Right cardiac atrium (tissue), 5 donors: ENCODE data around the gene HIBADH. TPM values are rescaled to one million over a fixed set of nuclear protein-coding genes. Genes with fewer than 3 reads are reported as not detected.
"Not testable (repeated sequence)": the region's sequence is repeated elsewhere in the genome, so short reads cannot be mapped to it uniquely, and the experiment has no call there.

Experiments used
- ATAC-seq, 2 donors: fragments of 200-7000 bp; cut with Tn5 transposase; one replicate each; pipeline versions ENCODE4 v1.8.0 to v1.9.1; 2020; ENCODE audit warnings: moderate library complexity in 2 of 2, mild to moderate bottlenecking in 1 of 2
- DNase-seq, 3 donors: peaks; one replicate each; pipeline ENCODE4 v3.0.0-alpha.2; 2020
- H3K27ac ChIP-seq: one replicate; pipeline ENCODE4 v1.5.1; 2013; ENCODE audit warnings: mild to moderate bottlenecking, low read length, control low read depth, moderate library complexity
- H3K27me3 ChIP-seq: one replicate; pipeline ENCODE4 v1.6.1; 2013; ENCODE audit not compliant: control insufficient read depth, insufficient read depth
- H3K4me1 ChIP-seq: one replicate; pipeline ENCODE4 v1.6.1; 2013; ENCODE audit warnings: low read length; ENCODE audit not compliant: control insufficient read depth, insufficient read depth
- H3K4me3 ChIP-seq: one replicate; pipeline ENCODE4 v1.5.1; 2013; ENCODE audit warnings: low read length, control low read depth
- H3K9me3 ChIP-seq: one replicate; pipeline ENCODE4 v1.6.1; 2013; ENCODE audit warnings: low read length; ENCODE audit not compliant: control insufficient read depth
- WGBS: extraction: QIAGEN DNeasy Blood & Tissue Kit; methylation state at CpG from one replicate; pipeline ENCODE4 v1.1.7; 2013; 5-methylcytosine and 5-hydroxymethylcytosine counted together
- intact Hi-C, 4 donors: fragments of 100-400 bp; cut with DNase I; formaldehyde crosslinking; loops; one replicate each; pipeline versions ENCODE4 v1.11.0 to v1.14.0; 2022 to 2023
- polyA plus RNA-seq: library from polyadenylated mRNA; stranded (reverse); fragments of 200-250 nt; gene quantifications from one replicate; pipeline ENCODE4 v1.2.3, GENCODE V29; 2013
- total RNA-seq, 4 donors: library from RNA; stranded (reverse); fragmentation: NEBNext Ultra II Directional; extraction: Animal tissue kit (Norgen Biotek cat#: 25700); gene quantifications; one replicate each; pipeline ENCODE4 v1.2.1, GENCODE V29; 2021
- donor health status: healthy with polysubstance abuse.
- donor health status: DM: no; HTN: yes; CAD: no.
- donor health status: DM: no; HTN: no; CAD: no.
- donor health status: DM: no; HTN: yes; CAD: no; lungs with severe emphysema.
- donor health status: DM: yes; HTN: yes; CAD: no.

HIBADH gene
- total and polyA plus RNA-seq, 5 donors: 57.7 to 77.1 (median 72.2) TPM

- Histone ChIP-seq H3K27me3 (no peaks in the 10 kb centered on the region), H3K9me3 (no peaks in the 10 kb centered on the region), H3K4me1 (no peaks in the 10 kb centered on the region), H3K4me3 (no peak overlapping the region), H3K27ac (no peak overlapping the region)
- 96% methylated on average over 2 of the region's 2 CpGs for WGBS
- no peak for ATAC-seq
- DNase-seq: no peak
- intact Hi-C loops: no loop called here
These were observed 69.5 kb downstream of the HIBADH start for GRCh38 chr7:27593226-27593625.

- intact Hi-C loops: no loop called here
- Histone ChIP-seq H3K27me3 (no peaks in the 10 kb centered on the region), H3K9me3 (no peaks in the 10 kb centered on the region), H3K4me3 (no peak overlapping the region), H3K27ac (no peak overlapping the region), H3K4me1 (no peaks in the 10 kb centered on the region)
- WGBS: 72% methylated on average over 1 of the region's 1 CpG
- DNase-seq: no peak
- no peak for ATAC-seq
These were observed 72.3 kb downstream of the HIBADH start for GRCh38 chr7:27590416-27590815.

- no peaks in the 10 kb centered on the region for H3K27me3 ChIP-seq
- no peak overlapping the region for H3K27ac ChIP-seq
- ATAC-seq (no peak), DNase-seq (no peak)
- intact Hi-C loops: no loop called here
- no peak overlapping the region for H3K4me3 ChIP-seq
- 95% methylated on average over 3 of the region's 3 CpGs for WGBS
- H3K9me3 ChIP-seq: no peaks in the 10 kb centered on the region
- H3K4me1 ChIP-seq: no peaks in the 10 kb centered on the region
These were observed 75.3 kb downstream of the HIBADH start for GRCh38 chr7:27587429-27587828.

- no peak overlapping the region for H3K27ac ChIP-seq
- peak in 2 of 3 donors; percentile 12 to 33 for DNase-seq
- 87% methylated on average over 8 of the region's 8 CpGs for WGBS
- ATAC-seq: no peak
- H3K4me3 ChIP-seq: no peak overlapping the region
- H3K9me3 ChIP-seq: no peaks in the 10 kb centered on the region
- H3K27me3 ChIP-seq: no peaks in the 10 kb centered on the region
- intact Hi-C loops: no loop called here
- H3K4me1 ChIP-seq: no peaks in the 10 kb centered on the region
These were observed 75.9 kb downstream of the HIBADH start for GRCh38 chr7:27586825-27587224.

GRCh38 chr7:27585781-27586447 is 76.8 kb downstream of the HIBADH start:
- Histone ChIP-seq H3K27ac (no peak overlapping the region), H3K4me3 (no peak overlapping the region), H3K27me3 (no peaks in the 10 kb centered on the region), H3K4me1 (no peaks in the 10 kb centered on the region), H3K9me3 (no peaks in the 10 kb centered on the region)
- intact Hi-C loops: no loop called here
- DNase-seq (no peak), ATAC-seq (no peak)
- WGBS: 81% methylated on average over 2 of the region's 2 CpGs

GRCh38 chr7:27581906-27582305 is 80.8 kb downstream of the HIBADH start:
- WGBS: 94% methylated on average over 1 of the region's 1 CpG
- no peaks in the 10 kb centered on the region for H3K4me1 ChIP-seq
- H3K9me3 ChIP-seq: no peaks in the 10 kb centered on the region
- ATAC-seq (no peak), DNase-seq (no peak)
- no peak overlapping the region for H3K27ac ChIP-seq
- intact Hi-C loops: no loop called here
- no peaks in the 10 kb centered on the region for H3K27me3 ChIP-seq
- H3K4me3 ChIP-seq: no peak overlapping the region

GRCh38 chr7:27581119-27581518 is 81.6 kb downstream of the HIBADH start:
- H3K27ac ChIP-seq: no peak overlapping the region
- no peaks in the 10 kb centered on the region for H3K9me3 ChIP-seq
- ATAC-seq (no peak), DNase-seq (no peak)
- no peaks in the 10 kb centered on the region for H3K4me1 ChIP-seq
- H3K27me3 ChIP-seq: no peaks in the 10 kb centered on the region
- H3K4me3 ChIP-seq: no peak overlapping the region
- WGBS: 76% methylated on average over 2 of the region's 2 CpGs
- intact Hi-C loops: no loop called here

- Histone ChIP-seq H3K9me3 (no peaks in the 10 kb centered on the region), H3K27me3 (no peaks in the 10 kb centered on the region), H3K4me3 (no peak overlapping the region), H3K27ac (no peak overlapping the region), H3K4me1 (no peaks in the 10 kb centered on the region)
- intact Hi-C loops: loop anchor here in 3 of 4 donors (5.0 to 10.0 kb wide), 2 partner anchors 365 to 382 kb away; no protein-coding TSS in a partner anchor
- no peak for ATAC-seq
- WGBS: 78% methylated on average over 3 of the region's 3 CpGs
- no peak for DNase-seq
These were observed 83.1 kb downstream of the HIBADH start for GRCh38 chr7:27579565-27579964.

- not testable (repeated sequence) for H3K9me3 ChIP-seq, DNase-seq, H3K4me1 ChIP-seq, H3K27ac ChIP-seq, H3K27me3 ChIP-seq, ATAC-seq, H3K4me3 ChIP-seq
- 92% methylated on average over 7 of the region's 7 CpGs for WGBS
- intact Hi-C loops: loop anchor here in 3 of 4 donors (5.0 to 10.0 kb wide), 2 partner anchors 363 to 381 kb away; no protein-coding TSS in a partner anchor
These were observed 84.5 kb downstream of the HIBADH start for GRCh38 chr7:27578169-27578568.

- intact Hi-C loops: loop anchor here in 3 of 4 donors (5.0 to 10.0 kb wide), 2 partner anchors 362 to 379 kb away; no protein-coding TSS in a partner anchor
- 93% methylated on average over 3 of the region's 3 CpGs for WGBS
- Histone ChIP-seq H3K27ac (no peak overlapping the region), H3K9me3 (no peaks in the 10 kb centered on the region), H3K4me3 (no peak overlapping the region), H3K27me3 (no peaks in the 10 kb centered on the region), H3K4me1 (no peaks in the 10 kb centered on the region)
- no peak for DNase-seq
- peak in 1 of 2 donors; percentile 57 for ATAC-seq
These were observed 86.2 kb downstream of the HIBADH start for GRCh38 chr7:27576360-27576944.

- 56% methylated on average over 3 of the region's 3 CpGs for WGBS
- Histone ChIP-seq H3K4me3 (no peak overlapping the region), H3K27ac (no peak overlapping the region), H3K4me1 (no peaks in the 10 kb centered on the region), H3K27me3 (no peaks in the 10 kb centered on the region), H3K9me3 (no peaks in the 10 kb centered on the region)
- ATAC-seq (no peak), DNase-seq (no peak)
- intact Hi-C loops: loop anchor here in 3 of 4 donors (5.0 to 10.0 kb wide), 2 partner anchors 361 to 378 kb away; no protein-coding TSS in a partner anchor
These were observed 87.1 kb downstream of the HIBADH start for GRCh38 chr7:27575613-27576012.
